Tibial nerve (tissue), 4 donors: ENCODE results near the gene MEGF8. TPM values are rescaled to one million over a fixed set of nuclear protein-coding genes. Genes with fewer than 3 reads are reported as not detected.

Experiments
- DNase-seq, 2 donors: peaks; one replicate each; pipeline ENCODE4 v3.0.0-alpha.2; 2019; ENCODE audit warnings: low spot score in 2 of 2
- H3K27ac ChIP-seq, 4 donors: fragments of 200-600 bp; sonication (generic) in 3 of 4; one replicate each; pipeline ENCODE4 v1.5.1; 2017 to 2019; ENCODE audit warnings: mild to moderate bottlenecking in 1 of 4
- H3K27me3 ChIP-seq, 2 donors: fragments of 200-600 bp; sonication (generic) in 1 of 2; one replicate each; pipeline versions ENCODE4 v1.5.1 to v1.6.0; 2017 to 2019
- H3K36me3 ChIP-seq, 3 donors: fragments of 200-600 bp; sonication (generic); one replicate each; pipeline ENCODE4 v1.5.1; 2018 to 2019
- H3K4me1 ChIP-seq, 4 donors: fragments of 200-600 bp; sonication (generic) in 3 of 4; one replicate each; pipeline ENCODE4 v1.5.1; 2017 to 2019
- H3K4me3 ChIP-seq, 4 donors: fragments of 200-600 bp; sonication (generic) in 3 of 4; one replicate each; pipeline ENCODE4 v1.5.1; 2017 to 2019; ENCODE audit warnings: mild to moderate bottlenecking in 1 of 4, moderate library complexity in 1 of 4
- H3K9me3 ChIP-seq, 4 donors: fragments of 200-600 bp; sonication (generic) in 3 of 4; one replicate each; pipeline ENCODE4 v1.5.1; 2017 to 2019
- CTCF ChIP-seq, 5 experiments: fragments of 200-600 bp in 3 of 5; fragments of 450-650 bp in 2 of 5; sonication (generic) in 3 of 5; IDR thresholded peaks; one replicate each; pipeline ENCODE4 v1.5.1; 2016 to 2019; ENCODE audit warnings: antibody characterized with exemption in 5 of 5, mild to moderate bottlenecking in 3 of 5, moderate library complexity in 2 of 5
- EP300 ChIP-seq, 2 donors: sonication (generic); formaldehyde crosslinking; IDR thresholded peaks; one replicate each; pipeline ENCODE4 v1.6.1; 2017; ENCODE audit warnings: antibody characterized with exemption in 2 of 2, mild to moderate bottlenecking in 1 of 2
- POLR2A ChIP-seq, 2 donors: fragments of 450-650 bp; IDR thresholded peaks; one replicate each; pipeline ENCODE4 v1.6.1; 2017; ENCODE audit warnings: antibody characterized with exemption in 2 of 2, mild to moderate bottlenecking in 2 of 2, moderate library complexity in 2 of 2
- WGBS, 2 donors: methylation state at CpG; one replicate each; pipeline ENCODE4 v1.1.5; 2018; 5-methylcytosine and 5-hydroxymethylcytosine counted together
- small RNA-seq: library from RNA; depleted of rRNA; stranded (forward); fragments of <200 nt; gene quantifications from one replicate; pipeline ENCODE3, GENCODE V24; 2016
- total RNA-seq, 4 donors: library from RNA; depleted of rRNA; stranded (reverse); fragments of >200 nt; gene quantifications; one replicate each; pipeline ENCODE4 v1.1.0, GENCODE V29; 2016

MEGF8 gene
- total RNA-seq, 4 donors from 2014 or later = 17.9 to 33.3 (median 22.4) TPM

GRCh38 chr19:42427313-42427712 is 101.9 kb downstream of the MEGF8 start, which contains the start of gene LIPE:
Gene LIPE, minus strand, starts transcription at chr19:42427388. Its CDS starts 239 bp downstream, at chr19:42427149.
- Histone ChIP-seq H3K27me3 (peaks cover 0 to 36% of the 10 kb centered on the region in 2 donors), H3K36me3 (no peaks in the 10 kb centered on the region), H3K4me3 (no peak within 1 kb of the TSS), H3K27ac (no peak within 1 kb of the TSS), H3K9me3 (no peaks in the 10 kb centered on the region), H3K4me1 (peaks cover 0 to 23% (median 9%) of the 10 kb centered on the region in 4 donors)
- TF ChIP-seq POLR2A (IDR thresholded peaks at IDR 0.05) = no peak
- no peak for TF ChIP-seq CTCF (IDR thresholded peaks at IDR 0.05)
- no peak for TF ChIP-seq EP300 (IDR thresholded peaks at IDR 0.05)
- 53 to 64% methylated on average over 4 of the region's 4 CpGs for WGBS, 2 donors
- DNase-seq = no peak

Small RNA genes within 50 kb of the gene (small RNA-seq; reads per million reads assigned to genes)
- gene MIR8077 = not detected

Other genes with a start within 250 kb of the MEGF8 start
- 10 to 100 TPM; 14.3 to 22.2 (median 17.5) TPM for gene ZNF574, start 249.5 kb upstream of the MEGF8 start, total RNA-seq
- gene POU2F2, start 193.2 kb upstream of the MEGF8 start, total RNA-seq = 1 to 10 TPM in 1 of 4 donors, under 1 TPM in 3; 0.21 to 6.0 (median 0.51) TPM
- gene DEDD2, start 108.0 kb upstream of the MEGF8 start, total RNA-seq = 10 to 100 TPM; 33.9 to 56.2 (median 40.3) TPM
- gene ZNF526, start 105.3 kb upstream of the MEGF8 start, total RNA-seq = 1 to 10 TPM; 4.3 to 6.3 (median 6.3) TPM
- gene GSK3A, start 83.0 kb upstream of the MEGF8 start, total RNA-seq = 10 to 100 TPM; 24.7 to 34.5 (median 28.3) TPM
- 10 to 100 TPM; 30.4 to 42.6 (median 35.1) TPM for gene ERF, start 70.5 kb upstream of the MEGF8 start, total RNA-seq
- 10 to 100 TPM; 27.0 to 74.1 (median 41.3) TPM for gene CIC, start 56.4 kb upstream of the MEGF8 start, total RNA-seq
- under 1 TPM in 2 of 4 donors, not detected in 2; 0.30 to 0.44 TPM for gene PRR19, start 23.5 kb upstream of the MEGF8 start, total RNA-seq
- gene PAFAH1B3, start 23.0 kb upstream of the MEGF8 start, total RNA-seq = 1 to 10 TPM; 3.8 to 9.0 (median 8.1) TPM
- gene TMEM145, start 12.3 kb upstream of the MEGF8 start, total RNA-seq = under 1 TPM in 1 of 4 donors, not detected in 3; 0.20 TPM
- 1 to 10 TPM in 1 of 4 donors, not detected in 3; 5.0 TPM for gene CNFN, start 64.7 kb downstream of the MEGF8 start, total RNA-seq
- 100 to 1,000 TPM in 3 of 4 donors, 10 to 100 TPM in 1; 77.1 to 717 (median 234) TPM for gene LIPE, start 101.8 kb downstream of the MEGF8 start, total RNA-seq
- not detected for gene CXCL17, start 117.3 kb downstream of the MEGF8 start, total RNA-seq
- gene CEACAM1, start 202.8 kb downstream of the MEGF8 start, total RNA-seq = under 1 TPM in 1 of 4 donors, not detected in 3; 0.66 TPM